GM19452 (cell line): ENCODE results near the gene ODAD4.

ENCODE experiments used
- ATAC-seq: cut with Tn5 transposase; IDR thresholded peaks from one replicate; pipeline ENCODE4 v1.9.1; 2021; ENCODE audit not compliant: unreplicated experiment

Gene ODAD4

DNA sequence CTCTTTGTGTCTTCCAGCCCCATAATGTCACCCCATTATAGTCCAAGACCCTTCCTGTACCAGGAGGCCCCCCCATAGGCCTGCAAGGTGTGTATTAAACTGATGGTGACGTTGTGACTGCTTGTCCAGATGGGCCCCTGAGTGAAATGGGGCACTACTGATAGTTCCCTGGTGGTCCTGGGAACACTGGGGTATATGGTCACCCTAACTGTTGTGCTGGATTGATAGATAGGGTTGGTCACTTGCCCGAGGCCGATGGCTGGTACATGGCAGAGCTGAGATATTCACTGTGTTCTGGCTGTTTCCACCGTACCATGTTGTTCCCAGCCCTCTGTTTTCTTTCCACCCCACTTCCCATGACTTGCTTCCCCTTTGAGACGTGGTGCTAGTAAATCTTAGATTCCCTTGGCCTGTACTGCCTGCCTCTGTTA is 40.5 kb downstream of the ODAD4 start:
- no peak for ATAC-seq

GRCh38 chr17:41971721-41972523 is 41.5 kb downstream of the ODAD4 start:
- no peak for ATAC-seq

GRCh38 chr17:41972571-41973407 is 42.4 kb downstream of the ODAD4 start:
- no peak for ATAC-seq

DNA sequence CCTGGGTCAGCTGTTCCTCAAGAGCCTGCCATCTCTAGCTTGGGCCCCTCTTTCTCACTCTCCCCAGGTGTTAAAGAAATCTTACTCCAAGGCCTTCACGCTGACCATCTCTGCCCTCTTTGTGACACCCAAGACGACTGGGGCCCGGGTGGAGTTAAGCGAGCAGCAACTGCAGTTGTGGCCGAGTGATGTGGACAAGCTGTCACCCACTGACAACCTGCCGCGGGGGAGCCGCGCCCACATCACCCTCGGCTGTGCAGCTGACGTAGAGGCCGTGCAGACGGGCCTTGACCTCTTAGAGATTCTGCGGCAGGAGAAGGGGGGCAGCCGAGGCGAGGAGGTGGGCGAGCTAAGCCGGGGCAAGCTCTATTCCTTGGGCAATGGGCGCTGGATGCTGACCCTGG is 43.0 kb downstream of the ODAD4 start:
- no peak for ATAC-seq

DNA sequence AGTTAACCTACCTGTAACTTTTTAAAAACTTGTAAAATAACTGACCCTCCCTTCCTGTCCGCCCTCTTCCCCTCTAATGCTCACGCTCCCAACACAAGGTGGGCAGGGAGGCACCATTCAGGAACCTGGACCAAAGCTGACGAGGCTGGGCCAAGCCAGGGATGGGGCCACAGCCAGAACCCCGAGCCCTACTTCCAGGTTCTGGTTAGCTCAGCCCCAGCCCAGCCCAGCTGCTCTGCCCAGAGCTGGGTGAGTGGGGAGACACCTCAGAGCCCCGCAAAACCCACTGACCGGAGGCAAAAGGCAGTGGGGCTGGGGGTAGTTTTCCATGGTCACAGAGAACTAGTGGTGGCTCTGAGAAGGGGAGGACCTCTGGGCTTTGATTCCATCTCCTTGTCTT is 43.6 kb downstream of the ODAD4 start:
- ATAC-seq = no peak

DNA sequence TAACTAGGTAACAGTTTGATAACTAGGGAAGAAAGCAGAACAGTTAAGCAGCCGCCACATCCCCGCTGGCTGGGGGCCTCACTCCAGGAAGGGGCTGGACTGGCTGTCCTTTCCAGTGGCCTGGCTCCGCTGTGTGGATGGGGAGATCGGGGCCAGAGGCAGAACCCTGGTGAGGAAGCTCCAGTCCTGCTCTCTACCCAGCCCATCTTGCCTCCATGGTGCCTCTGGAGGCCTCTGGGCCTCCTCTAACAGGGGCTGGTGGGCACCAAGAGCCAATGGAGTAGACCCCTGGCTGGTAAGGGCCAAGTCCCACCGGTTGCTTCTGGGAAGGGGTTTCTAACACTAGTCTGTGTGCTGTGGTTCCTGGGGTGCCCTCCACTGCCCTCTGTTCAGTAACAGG is 44.2 kb downstream of the ODAD4 start:
- ATAC-seq = no peak

- no peak for ATAC-seq
These were observed 45.0 kb downstream of the ODAD4 start for GRCh38 chr17:41975099-41976083.

- ATAC-seq = no peak
These were observed 45.8 kb downstream of the ODAD4 start for GRCh38 chr17:41976142-41976768.

DNA sequence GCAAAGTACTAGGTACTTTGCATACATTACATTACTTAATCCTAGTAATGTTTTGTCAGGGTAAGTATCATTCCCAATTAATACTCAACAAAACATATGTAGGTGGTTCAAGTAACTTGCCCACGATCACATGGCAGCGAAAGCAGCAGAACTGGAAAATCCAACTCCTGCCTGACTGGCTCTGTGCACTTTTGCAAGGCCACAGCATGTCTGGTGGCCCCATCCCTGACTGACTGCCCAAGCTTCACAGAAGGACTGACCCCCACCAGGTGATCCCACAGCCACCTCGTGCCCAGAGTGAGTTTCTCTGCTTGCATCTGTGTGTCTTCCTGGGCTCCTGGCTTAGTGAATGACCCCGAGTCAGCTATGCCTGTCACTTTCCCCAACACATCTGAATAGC is 47.6 kb downstream of the ODAD4 start:
- no peak for ATAC-seq

GRCh38 chr17:41982026-41982760 is 51.8 kb downstream of the ODAD4 start:
- no peak for ATAC-seq

- no peak for ATAC-seq
These were observed 54.0 kb downstream of the ODAD4 start for GRCh38 chr17:41984454-41984853.

DNA sequence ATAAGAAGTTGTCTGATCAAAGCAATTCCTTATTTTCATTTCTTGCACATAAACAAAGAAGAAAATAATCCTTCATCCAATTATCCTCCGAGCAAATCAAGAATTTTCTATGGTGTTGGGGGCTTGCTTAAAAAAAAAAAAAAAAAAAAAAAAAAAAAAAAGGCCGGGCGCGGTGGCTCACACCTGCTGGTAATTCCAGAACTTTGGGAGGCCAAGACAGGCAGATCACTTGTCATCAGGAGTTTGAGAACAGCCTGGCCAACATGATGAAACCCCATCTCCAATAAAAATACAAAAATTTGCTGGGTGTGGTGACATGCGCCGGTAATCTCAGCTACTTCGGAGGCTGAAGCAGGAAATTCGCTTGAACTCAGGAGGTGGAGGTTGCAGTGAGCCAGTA is 55.5 kb downstream of the ODAD4 start:
- no peak for ATAC-seq

DNA sequence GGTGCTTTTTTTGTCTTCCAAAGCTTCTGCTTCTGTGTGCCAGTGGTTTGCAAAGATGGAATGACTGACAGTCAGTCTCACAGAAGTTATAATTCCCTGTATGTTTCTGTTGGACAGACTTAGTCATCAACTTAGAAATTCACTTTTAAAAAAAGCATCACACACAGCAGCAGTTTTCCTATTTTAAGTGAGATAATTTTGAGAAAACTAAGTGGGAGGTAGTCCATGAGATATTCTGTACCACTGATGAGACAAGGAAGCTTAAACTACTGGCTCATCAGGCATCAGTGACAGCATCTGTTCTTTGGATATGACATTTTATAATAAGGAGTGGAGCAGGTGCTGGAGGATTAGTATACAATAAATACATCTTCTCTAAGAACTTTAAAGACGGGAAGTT is 56.2 kb downstream of the ODAD4 start:
- no peak for ATAC-seq

DNA sequence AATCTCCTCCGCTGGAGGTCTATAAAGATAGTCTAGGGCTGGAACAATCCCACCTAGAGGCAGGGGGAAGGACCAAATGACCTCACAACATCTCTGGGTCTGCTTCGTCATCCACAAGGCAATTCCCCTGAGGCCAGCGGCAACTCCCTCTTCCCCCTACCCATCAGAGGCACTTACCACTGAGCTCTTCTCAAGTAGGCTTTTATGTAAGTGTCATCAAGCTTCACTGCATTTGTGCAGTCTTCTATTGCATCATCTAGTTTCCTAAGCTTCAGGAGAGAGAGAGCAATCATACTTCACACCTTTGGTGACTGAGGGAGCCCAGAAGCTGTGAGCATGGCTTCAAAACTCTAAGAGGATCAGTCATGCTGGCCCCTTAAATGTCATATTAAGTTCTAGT is 57.2 kb downstream of the ODAD4 start:
- no peak for ATAC-seq

DNA sequence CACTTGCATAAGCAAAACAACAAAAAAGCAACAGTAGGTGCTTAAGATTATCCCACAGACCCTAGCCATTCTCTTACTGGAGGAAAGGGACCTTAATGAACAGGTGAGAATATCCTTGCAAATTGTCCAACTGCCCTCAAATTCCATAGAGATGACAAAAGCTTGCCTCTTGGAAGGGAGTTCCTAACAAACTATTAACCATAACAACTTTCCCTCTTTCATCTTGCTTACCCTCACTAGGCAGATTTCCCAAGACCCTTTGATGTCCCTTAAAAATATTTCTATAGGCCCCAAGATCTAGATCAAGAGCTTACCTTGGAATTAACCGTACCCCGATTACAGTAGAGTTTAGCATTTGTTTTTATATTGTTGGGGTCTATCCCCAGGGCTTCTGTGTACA is 58.0 kb downstream of the ODAD4 start:
- no peak for ATAC-seq

GRCh38 chr17:41989702-41990419 is 59.4 kb downstream of the ODAD4 start:
- no peak for ATAC-seq

GRCh38 chr17:41992576-41992975 is 62.2 kb downstream of the ODAD4 start:
- no peak for ATAC-seq

GRCh38 chr17:41996855-41997164 is 66.4 kb downstream of the ODAD4 start:
- no peak for ATAC-seq

GRCh38 chr17:41998497-41998896 is 68.1 kb downstream of the ODAD4 start:
- ATAC-seq = no peak
